H1 (cell line): Measurements from ENCODE around the gene ABCG5. TPM values are rescaled to one million over a fixed set of nuclear protein-coding genes. Genes with fewer than 3 reads are reported as not detected.

Experiments
- RBBP5 ChIP-seq: IDR thresholded peaks from 2 replicates; pipeline ENCODE4 v1.7.1; 2012; ENCODE audit warnings: low read depth, mild to moderate bottlenecking, inconsistent platforms, low read length, moderate library complexity, borderline replicate concordance
- SIX5 ChIP-seq: IDR thresholded peaks from 2 replicates; pipeline ENCODE4 v1.6.1; 2011; ENCODE audit warnings: mild to moderate bottlenecking, low read depth, low read length
- polyA plus RNA-seq, 7 experiments: library from polyadenylated mRNA; depleted of rRNA in 3 of 7; stranded (reverse) in 5 of 7; unstranded in 2 of 7; fragments of >200 nt in 5 of 7; fragments of 200-250 nt in 2 of 7; gene quantifications; 1 replicate in 5 of 7; 2 replicates in 1 of 7; 4 replicates in 1 of 7; pipeline versions ENCODE4 v1.2.1 to v1.2.3, GENCODE V29; 2011 to 2013; ENCODE audit warnings: missing spikeins in 2 of 7, mixed read lengths in 2 of 7
- total RNA-seq: library from RNA; stranded (reverse); fragmentation: NEBNext Ultra II Directional; extraction: Animal tissue kit (Norgen Biotek cat#: 25700); gene quantifications from 2 replicates; pipeline ENCODE4 v1.2.1, GENCODE V29; 2021
- TF ChIP-seq, protein P1 (sequence below): IDR thresholded peaks from 2 replicates; pipeline ENCODE4 v1.6.1; 2012; ENCODE audit warnings: inconsistent platforms

The ABCG5 gene
- total and polyA plus RNA-seq, 2 of the 8 experiments (the other 6 are each of a cell fraction or from before 2014, with no cell fraction given): not detected

DNA sequence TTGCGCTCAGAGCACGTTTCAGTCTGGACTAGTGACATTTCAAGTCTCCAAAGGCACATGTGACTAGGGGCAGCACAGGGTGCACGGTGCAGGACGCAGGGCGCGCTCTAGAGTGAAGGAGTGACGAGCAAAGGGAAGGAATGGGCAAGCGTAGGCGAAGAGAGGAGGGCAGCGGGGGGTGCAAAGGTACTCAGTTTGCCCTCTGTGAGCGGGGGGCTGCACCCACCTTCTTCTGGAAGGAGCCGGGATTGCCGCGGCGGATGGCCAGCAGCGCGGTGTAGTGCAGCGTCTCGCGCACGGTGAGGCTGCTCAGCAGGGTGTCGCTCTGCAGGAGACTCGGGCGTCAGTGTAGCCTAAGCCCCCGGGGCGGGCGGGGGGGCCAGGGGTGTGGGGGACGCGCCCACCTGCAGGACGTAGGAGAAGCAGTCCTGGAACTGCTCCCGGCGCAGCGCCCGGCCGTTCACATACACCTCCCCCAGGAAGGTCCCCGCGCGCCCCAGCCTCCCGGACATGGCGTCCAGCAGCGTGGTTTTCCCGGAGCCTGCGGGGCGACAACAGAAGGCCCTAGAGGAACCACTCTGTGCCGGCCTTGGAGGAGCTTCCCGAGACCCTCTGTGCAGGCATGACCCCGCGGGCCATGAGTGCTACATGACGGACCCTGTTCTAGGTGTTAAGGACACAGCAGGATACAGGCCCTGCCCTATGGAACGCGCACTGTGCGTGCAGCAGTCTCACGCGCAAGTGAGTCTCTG lies 6.9 kb downstream of the ABCG5 start (continued):
- TF ChIP-seq, protein P1, sequence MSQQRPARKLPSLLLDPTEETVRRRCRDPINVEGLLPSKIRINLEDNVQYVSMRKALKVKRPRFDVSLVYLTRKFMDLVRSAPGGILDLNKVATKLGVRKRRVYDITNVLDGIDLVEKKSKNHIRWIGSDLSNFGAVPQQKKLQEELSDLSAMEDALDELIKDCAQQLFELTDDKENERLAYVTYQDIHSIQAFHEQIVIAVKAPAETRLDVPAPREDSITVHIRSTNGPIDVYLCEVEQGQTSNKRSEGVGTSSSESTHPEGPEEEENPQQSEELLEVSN: no peak
- TF ChIP-seq RBBP5: no peak
- TF ChIP-seq SIX5: no peak
